Stimulated activated naive CD4-positive, alpha-beta T cell (primary cell): ENCODE measurements around the gene NUMB.
"Not testable (repeated sequence)": the region's sequence is repeated elsewhere in the genome, so short reads cannot be mapped to it uniquely, and the experiment has no call there.

Source experiments
- DNase-seq, 6 experiments: peaks; one replicate each; lab custom pipeline; 2025; lab: John Stamatoyannopoulos, UW

NUMB gene

GRCh38 chr14:73465823-73466532, 7.6 kb upstream of the NUMB start:
- no peak for DNase-seq

GRCh38 chr14:73463411-73463810, 5.1 kb upstream of the NUMB start:
- DNase-seq = no peak

DNA sequence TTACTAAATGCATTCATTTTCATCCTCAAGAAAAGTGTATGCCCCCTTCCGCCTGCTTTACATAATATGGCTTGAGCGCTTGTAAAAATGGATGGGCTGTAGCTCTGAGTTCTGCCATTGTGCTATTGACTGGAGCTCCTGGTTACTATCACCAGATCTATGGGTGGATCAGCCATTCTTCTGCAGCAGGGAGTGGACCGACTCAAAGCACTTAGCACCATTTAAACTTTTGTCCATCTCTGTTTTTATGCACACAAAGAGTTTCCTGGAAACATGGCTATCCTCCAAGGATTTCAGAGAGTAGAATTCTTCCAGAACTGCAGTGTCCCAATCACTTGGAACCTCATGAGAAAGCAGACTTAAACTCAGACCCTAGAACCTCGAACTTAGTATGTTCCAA, 4.5 kb upstream of the NUMB start:
- DNase-seq = no peak

DNA sequence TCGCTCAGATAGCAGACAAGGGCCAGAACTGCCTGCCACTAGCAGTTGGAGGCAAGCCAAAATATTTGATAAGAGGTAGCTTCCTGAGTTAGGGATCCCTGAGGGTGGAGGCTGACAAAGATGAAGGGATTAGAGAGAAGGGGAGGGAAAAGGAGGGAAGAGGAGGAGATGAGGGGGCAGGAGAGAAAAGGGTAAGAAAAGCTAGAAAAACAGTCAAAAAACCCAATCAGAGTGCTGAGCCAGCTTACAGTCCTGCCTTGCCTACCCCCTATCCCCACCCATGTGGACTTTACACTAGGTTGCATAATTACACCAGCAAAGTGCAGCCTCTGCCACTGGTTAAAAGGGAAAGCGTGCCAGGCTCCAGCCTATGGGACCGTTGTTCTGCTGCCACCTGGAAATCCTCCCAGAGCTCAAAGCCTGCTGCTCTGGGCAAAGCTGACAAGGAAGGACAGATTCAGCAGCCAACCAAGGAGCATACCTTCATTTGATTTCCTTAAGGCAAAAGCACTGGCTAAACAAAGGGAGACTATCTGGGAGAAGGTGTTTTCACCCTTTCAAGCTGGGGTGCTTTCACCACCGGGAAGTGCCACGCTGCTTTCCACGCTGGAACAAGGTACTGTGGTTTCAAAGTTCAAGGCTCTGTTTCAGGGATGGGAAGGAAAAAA, 3.8 kb upstream of the NUMB start:
- no peak for DNase-seq

DNA sequence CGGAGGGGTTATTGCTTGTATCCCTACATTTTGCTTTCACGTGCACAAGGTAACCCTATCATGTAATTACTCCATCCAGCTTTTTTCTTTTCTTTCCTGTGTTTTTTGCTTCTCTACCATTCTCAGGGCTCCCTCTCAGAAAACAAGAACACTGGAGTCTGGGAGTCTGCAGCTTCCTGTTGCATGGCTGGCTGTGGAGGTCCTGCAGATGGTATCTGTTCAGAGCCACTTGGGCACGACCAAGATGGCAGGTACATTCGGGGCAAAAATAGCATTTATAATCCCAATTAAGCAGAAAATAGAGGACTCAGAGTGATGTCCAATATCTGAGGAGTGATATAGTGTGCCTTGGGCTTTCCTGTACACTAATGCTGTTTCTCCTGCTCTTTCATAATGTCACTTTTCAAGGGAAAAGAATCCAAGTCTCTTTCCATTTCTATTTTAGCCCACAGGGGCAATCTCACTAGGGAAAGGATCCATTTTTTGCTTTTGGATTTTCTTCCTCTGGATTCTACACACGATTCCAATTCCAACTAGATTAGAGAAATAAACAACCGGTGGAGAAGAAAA, 3.2 kb upstream of the NUMB start:
- no peak for DNase-seq

DNA sequence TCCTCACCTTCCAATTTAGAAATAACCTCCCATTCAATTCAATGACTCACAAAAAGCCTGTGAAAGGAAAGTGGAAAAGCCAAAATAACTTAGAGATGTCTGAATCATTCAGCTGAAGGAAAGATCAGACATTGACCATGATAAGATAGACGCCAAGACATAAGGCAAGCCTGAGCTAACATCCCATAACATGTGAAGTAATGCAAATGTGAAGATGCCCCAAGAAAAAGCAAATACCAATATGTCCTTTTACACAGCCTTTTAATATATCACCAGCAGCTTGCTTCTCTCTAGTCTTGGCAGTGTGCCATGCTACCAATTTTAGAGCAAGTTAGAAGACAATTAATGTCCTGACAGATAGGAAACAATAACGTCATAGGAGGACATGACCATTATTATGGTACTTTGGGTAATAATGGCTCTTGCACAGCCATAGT, 2.4 kb upstream of the NUMB start:
- DNase-seq = no peak

DNA sequence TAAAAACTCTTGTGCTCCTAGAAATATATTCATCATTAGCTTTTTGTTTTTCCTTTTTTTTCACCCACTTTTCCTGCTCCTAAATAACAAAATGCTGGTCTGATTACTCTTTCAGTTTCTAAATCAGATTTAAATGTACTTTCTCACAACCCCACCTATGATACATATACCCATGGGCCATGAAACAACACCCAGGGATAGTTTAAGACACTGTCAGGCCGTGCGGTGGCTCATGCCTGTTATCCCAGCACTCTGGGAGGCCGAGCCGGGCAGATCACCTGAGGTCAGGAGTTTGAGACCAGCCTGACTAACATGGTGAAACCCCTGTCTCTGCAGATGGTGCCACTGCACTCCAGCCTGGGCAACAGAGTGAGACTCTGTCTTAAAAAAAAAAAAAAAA, 1.6 kb upstream of the NUMB start:
- no peak for DNase-seq

GRCh38 chr14:73457924-73458182, 493 bp downstream of the NUMB start:
- DNase-seq = no peak

GRCh38 chr14:73457041-73457923, 1.1 kb downstream of the NUMB start:
- peak in 2 of 6 experiments; percentile 10 to 23 for DNase-seq

DNA sequence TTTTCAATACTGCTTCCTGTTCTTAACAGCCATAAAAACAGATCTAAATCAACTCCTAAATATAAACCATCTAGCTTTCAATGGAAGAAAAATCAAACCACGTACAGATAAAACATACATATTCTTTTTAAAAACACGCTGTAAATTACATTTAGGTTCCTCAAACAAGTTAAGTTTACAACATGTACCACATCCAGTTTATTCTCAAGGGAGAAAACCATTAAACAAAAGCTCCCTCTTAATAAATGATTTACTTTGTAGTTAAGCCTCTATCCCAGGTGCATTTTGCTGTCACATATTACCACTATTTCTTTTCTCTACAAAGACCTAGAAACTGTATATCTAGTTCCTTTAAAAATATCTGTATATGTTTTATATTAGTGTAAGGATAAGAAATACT, 3.1 kb downstream of the NUMB start:
- DNase-seq = no peak

- DNase-seq = no peak
Measured at GRCh38 chr14:73452341-73453186, 5.8 kb downstream of the NUMB start.

- no peak for DNase-seq
Measured at GRCh38 chr14:73443758-73444157, 14.6 kb downstream of the NUMB start.

DNA sequence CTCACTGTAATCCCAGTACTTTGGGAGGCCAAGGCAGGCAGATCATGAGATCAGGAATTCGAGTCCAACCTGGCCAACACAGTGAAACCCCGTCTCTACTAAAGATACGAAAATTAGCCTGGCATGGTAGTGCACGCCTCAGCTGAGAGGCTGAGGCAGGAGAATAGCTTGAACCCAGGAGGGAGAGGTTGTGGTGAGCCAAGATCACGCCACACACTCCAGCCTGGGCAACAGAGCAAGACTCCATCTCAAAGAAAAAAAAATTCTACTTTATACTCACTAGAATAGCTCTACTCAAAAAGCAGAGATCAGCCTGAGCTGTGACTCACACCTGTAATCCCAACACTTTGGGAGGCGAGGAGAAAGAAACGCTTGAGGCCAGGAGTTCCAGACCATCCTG, 17.1 kb downstream of the NUMB start:
- DNase-seq = no peak

DNA sequence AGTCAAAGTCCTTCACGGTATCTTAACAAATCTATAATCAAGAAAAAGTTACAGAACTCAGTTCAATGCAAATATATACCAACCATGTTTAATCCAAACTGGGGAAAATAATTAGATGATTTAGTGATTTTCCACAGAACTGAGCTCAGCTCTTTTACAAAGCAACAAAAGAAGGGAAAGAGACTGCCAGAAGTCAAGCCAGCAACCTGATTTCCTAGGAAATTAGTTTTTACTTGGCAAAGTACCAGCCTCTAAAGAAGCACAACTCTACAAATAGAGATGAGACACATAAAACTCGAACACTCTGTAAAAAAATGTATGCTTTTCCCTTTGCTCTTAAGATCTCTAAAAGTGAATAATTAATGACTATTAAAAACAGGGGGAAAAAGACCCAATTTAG, 19.4 kb downstream of the NUMB start:
- DNase-seq = no peak

DNA sequence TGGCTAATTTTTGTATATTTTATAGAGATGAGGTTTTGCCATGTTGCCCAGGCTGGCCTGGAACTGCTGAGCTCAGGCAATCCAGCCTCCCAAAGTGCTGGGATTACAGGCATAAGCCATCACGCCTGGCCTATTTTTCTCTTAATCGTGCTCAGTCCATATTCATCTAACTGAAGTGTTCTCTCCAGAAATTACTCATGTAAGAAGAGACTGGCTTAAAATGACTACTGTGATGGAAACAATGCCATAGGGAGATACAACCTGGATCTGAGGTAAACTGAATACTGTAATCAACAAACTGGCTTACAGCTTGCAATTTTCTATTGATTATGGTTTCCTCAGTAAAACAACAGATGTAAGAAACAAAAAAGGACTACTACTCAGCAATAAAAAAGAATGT, 21.1 kb downstream of the NUMB start:
- no peak for DNase-seq

DNA sequence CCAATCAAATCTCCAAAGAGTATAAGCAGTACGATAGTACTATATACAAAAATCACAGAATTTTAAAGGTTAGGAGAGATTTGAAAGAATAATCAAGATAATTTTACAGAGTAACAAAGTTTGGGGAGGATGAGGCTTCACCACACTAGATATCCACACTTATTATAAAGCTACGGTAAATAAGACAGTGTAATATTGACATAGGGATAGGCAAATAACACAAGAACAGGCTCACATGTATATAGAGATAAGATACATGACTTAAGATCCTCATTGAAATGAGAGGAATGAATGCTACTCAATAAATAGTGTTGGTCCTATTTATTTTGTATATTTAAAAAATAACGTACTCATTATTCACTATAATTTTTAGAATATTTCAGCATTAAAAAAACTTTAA, 26.2 kb downstream of the NUMB start:
- DNase-seq = no peak

GRCh38 chr14:73428353-73428824, 30.0 kb downstream of the NUMB start:
- no peak for DNase-seq

DNA sequence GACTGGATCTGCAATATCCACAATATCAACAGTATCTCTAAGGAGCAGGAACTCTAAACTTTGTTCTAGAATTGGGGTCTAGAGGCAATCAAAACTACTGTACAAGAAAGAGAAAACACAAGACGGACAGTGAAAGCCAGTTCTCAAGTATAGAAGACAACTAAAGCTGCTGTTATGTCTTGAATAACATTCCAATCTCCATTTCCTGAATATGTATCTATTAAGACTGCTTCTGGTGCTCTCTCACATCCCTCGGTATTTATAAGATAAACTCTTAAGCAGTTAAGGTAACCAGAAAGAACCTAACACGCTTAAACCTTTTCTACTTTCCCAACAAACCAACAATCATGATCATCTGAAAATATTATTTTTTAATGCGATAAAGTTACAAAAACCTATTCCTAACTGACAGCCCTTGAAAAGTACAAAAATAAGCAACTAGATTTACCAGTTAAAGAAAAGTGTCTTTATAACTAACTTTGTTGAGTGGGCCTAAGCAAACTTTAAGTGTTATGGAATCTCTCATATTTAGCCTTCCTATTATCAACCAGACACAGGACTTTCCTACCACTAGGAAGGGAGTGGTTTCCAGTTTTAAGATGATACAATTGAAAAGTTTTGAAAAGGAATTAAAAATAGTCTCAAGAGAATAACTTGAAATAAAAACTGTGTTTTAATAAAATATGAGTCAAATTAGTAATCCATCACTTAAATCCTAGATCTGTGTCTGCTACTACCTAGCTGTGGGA, 30.7 kb downstream of the NUMB start:
- no peak for DNase-seq

GRCh38 chr14:73426877-73427276, 31.5 kb downstream of the NUMB start:
- no peak for DNase-seq

- no peak for DNase-seq
Measured at GRCh38 chr14:73424453-73424852, 33.9 kb downstream of the NUMB start.

GRCh38 chr14:73423092-73423491, 35.3 kb downstream of the NUMB start:
- not testable (repeated sequence) for DNase-seq
